Activated CD4-positive, alpha-beta T cell treated with anti-CD3 and anti-CD28 coated beads for 24 hours (primary cell): ENCODE data around the gene APELA.
"Not testable (repeated sequence)": the region's sequence is repeated elsewhere in the genome, so short reads cannot be mapped to it uniquely, and the experiment has no call there.

Source experiments
- DNase-seq, 2 donors: peaks; one replicate each; pipeline ENCODE4 v3.0.0-alpha.2; 2020; ENCODE audit warnings: low read depth in 2 of 2

The APELA gene

DNA sequence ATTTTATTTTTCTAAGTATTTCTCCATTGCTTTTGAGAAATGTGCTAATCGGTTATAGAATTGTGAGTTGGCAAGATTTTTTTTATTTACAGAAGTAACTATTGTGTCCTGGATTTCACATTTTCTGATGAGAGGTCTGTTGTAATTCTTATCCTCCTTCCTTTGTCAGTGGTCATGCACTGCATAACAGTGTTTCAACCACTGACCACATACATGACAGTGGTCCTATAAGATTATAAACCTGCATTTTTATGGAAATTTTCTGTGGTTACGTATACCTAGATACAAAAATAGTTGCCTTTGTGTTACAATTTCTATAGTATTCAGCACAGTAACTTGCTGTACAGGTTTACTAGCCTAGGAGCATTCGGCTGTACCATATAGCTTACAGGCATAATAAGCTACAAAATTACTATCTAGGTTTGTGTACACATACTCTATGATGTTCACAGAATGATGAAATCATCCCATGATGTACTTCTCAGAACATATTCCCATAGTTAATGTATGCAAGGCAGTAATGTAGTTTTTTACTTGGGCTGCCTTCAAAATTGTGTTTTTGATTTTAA is 47.8 kb downstream of the APELA start:
- no peak for DNase-seq

DNA sequence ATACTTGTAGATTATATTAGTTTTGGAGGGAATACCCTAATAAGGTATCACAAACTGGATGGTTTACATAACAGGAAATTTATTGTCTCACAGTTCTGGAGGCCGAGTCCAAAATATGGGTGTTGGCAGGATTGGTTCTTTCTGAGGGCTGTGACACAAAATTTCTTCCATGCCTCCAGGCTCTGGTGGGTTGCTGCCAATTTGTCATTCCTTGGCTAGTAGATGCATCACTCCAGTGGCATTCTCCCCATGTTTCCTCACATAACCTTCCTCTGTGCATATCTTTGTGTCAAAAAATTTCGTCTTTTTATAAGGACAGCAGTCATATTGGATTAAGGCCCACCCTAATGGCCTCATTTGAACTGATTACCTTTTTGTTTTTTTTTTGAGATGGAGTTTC is 49.3 kb downstream of the APELA start:
- no peak for DNase-seq

DNA sequence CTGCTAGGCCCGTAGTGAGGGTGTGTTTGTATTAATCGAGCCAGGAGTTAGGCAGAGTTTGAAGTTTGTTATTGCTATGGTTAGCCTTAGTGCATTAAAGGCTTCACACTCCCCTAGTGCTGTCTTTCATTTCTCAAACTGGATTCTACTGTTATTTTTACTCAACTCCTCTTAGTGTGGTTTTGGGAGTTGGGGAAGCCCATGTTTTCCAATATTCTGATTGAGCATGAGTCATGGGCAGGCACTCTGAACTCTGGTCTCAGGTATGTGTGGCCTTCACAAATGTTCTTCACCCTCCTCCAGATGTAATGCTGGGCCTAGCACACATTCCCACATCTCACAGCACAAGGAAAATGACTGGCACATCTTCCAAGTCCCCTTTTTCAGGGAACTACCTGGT is 50.1 kb downstream of the APELA start:
- DNase-seq, result not testable (repeated sequence)

DNA sequence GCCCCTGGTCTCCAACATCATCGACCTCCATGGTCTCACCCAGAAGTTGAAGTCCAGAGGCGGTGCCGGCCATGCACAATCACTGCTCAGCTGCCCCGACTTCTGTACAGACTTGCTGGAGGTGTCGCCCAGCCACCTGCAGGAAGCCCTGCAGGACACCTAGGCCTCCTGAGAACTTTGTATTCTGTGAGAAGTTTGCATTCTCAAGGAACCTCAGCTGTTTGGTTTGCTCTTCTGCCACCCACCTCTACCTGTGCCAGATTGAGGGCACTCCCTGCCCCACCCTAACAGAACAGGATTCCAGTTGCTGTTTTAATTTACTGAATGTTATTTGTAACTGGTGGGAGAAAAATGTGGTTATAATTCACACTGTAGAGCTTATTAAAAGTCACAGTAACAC is 53.7 kb downstream of the APELA start:
- no peak for DNase-seq

DNA sequence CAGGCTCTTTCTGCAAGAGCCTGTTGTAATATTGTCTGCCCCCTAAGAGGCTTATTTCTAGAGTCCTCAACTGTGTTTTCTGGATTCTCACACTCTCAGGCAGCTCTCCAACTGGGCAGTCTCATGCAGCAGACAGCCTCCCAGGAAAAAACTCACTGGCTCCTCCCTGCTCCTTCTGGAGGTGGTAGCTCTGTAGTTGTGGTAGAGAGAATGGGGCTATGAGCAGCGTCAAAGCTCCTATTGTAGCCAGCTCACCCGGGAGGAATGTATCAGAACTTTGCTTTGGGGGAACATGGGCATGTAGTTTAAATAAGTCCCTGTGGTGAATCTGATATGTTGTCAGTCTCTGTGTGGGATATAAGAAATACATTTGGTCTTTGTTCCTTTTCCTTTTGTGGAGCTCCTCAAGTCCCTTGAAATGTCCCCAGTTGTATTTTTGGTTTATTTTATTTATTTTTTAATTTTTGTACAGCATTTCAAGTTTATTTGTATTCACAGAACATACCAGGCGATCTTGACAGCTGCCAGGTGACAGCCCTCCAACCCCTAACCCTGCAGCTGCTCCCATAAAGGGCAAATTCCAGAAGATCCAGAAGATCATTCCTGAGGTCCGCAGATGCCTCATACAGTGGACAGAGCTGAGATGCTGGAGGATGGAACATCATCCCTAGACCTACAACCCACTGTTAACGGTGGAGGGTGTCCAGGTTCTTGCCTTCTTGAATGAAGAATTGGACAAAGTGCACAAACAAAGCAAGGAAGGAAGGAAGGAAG is 54.8 kb downstream of the APELA start:
- DNase-seq, result no peak

DNA sequence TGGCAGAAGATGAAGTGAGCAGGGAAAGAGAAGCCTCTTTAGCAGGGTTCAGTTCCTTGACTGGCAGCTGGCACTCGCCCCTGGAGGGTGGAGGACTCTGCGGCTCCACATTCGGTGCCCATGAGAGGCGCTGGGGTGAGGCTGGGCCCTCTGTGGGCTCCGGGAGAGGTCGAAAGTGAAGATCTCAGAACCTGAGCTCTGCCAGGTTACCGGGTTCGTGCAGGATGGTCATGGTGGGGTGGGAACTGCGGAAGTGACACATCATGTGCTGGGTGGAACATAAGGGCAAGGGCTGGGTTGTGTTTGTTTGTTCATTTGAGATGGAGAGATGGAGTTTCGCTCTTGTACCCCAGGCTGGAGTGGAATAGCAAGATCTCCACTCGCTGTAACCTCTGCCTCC is 56.3 kb downstream of the APELA start:
- no peak for DNase-seq

DNA sequence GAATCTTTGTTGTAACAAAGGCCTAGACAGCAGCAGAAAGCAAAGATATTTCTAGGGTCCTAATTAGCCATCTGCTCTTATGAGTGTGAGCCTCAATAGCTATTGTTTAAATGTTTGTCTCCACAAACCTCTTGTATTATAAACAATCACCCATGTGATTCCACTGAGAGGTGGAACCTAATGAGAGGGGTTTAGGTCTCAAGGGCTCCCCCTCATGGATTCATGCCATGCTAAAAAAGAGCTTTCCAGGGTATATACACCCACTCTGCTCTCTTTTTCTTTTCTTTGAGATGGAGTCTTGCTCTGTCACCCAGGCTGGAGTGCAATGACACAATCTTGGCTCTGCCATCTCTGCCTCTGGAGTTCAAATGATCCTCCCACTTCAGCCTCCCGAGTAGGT is 58.4 kb downstream of the APELA start:
- DNase-seq, result no peak

DNA sequence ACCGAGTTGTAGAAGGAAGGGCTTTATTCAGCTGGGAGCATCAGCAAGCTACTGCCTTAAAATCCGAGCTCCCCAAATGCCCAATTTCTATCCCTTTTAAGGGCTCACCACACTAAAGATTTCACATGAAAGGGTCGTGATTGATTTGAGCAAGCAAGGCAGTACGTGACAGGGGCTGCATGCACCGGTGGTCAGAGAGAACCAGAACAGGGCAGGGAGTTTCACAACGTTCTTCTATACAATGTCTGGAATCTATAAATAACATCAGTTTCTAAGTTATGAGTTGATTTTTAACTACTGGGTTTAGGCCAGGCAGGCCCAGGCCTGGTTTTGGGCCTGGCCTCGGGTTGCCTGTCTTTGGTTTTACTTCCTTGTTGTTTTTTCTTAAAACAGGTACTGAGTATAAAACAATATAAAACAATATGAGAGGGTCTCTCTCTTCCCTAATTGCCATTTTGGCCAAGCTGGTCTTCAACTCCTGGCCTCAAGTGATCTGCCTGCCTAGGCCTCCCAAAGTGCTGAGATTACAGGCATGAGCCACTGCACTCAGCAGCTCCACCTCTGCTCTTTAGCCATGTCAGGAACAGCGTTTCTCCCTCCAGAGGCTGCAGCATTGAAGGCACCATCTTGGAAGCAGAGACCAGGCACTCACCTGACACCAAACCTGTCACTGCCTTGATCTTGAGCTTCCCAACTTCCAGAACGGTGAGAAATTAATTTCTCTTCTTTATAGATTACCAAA is 59.1 kb downstream of the APELA start:
- DNase-seq, result not testable (repeated sequence)

DNA sequence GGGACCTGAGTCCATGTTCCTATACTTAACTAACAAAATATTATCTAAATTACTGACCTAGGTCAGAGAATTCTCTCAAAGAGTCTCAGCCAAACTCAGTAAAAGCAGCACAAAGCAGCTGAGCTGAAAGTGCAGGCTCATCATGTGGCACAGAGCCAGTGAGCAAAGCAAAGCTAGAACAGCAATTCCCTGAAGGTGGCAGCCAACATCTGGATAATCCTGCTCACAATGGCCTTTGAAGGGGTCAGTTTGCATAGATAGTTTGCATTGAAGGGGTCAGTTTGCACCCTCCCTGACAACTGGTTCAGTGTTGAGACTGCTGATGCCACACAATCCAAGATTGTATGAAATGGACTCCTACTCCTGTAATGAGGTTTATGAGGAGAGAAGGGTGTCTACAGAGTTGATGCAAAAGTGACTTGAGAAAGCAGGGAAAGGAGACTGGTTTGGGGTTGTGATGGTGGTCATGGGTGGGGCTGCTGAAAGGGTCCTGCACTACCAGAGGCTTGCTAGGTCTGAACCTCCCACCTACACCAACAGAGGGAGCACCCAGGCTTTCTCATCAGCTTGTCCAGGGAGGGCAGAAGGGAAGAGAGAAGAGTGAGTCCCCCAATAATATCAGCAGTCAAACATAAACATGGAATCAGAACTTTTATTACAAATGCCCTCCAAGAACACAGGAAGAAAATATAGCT is 60.7 kb downstream of the APELA start:
- no peak for DNase-seq

DNA sequence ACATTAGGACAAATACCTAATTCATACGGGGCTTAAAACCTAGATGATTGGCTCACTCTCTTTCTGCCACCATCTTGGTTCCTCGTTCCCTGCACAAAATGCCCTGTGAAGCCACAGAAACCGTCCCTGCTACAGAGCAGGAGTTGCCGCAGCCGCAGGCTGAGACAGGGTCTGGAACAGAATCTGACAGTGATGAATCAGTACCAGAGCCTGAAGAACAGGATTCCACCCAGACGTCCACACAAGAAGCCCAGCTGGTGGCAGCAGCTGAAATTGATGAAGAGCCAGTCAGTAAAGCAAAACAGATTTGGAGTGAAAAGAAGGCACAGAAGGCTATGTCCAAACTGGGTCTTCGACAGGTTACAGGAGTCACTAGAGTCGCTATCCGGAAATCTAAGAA is 66.2 kb downstream of the APELA start:
- DNase-seq, result no peak

DNA sequence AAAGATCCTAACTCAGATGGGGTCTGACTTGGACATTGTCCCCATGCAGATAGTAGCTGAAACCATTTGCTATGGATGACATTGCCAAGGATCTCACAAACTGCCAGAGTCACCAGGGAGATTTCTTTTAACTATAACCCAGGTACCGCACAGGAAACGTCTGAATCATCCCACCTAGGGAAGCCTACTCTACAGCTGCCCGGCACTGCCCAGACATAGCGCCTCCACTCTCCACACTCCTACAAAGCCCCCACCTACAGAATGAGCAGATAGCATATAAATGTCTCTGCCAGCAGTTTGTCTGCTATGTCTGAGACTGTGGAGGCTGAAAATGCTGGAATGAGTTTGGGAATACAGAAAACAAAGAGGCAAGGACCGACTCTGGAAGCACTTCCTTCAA is 68.2 kb downstream of the APELA start:
- no peak for DNase-seq

DNA sequence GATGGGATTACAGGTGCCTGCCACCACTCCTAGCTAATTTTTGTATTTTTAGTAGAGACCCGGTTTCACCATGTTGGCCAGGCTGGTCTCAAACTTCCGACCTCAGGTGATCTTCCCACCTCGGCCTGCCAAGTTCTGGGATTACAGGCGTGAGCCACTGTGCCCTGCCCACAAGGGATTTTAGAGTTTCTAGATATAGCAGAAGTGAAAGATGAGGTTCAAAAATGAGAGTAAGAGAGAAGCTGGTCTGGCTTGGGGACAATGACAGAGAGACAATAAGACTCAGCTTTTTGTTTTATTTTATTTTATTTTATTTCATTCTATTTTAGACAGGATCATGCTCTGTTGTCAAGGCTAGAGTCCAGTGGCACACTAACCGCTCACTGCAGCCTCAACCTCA is 69.8 kb downstream of the APELA start:
- no peak for DNase-seq
